Measurements from ENCODE around the gene RPL19. TPM values are rescaled to one million over a fixed set of nuclear protein-coding genes. Genes with fewer than 3 reads are reported as not detected.

Gene RPL19
- total RNA-seq, result 1,752 and 1,802 TPM in 2 replicates
- polyA plus RNA-seq, result 1,595 and 1,958 TPM in 2 replicates
- polyA plus RNA-seq (2011; cell fraction: cytosol; rRNA removed), result 2,668 and 2,686 TPM in 2 replicates
- 765 and 790 TPM in 2 replicates for polyA plus RNA-seq (2011; cell fraction: nucleus; rRNA removed)
- 1,979 and 2,305 TPM in 2 replicates for polyA plus RNA-seq (2012)
- 607 and 737 TPM in 2 replicates for polyA minus RNA-seq
- 846 TPM for polyA minus RNA-seq (2011; cell fraction: cytosol; rRNA and poly(A)+ RNA removed)
- polyA minus RNA-seq (2011; cell fraction: nucleus; rRNA and poly(A)+ RNA removed), result 81.7 and 101 TPM in 2 replicates
- Bru-seq, nascent RNA, result percentile 98 among the genes with signal in this experiment
- BruChase-seq, experiment 1, labeled RNA remaining after a 6-hour chase, result percentile 99 among the genes with signal in this experiment
- BruChase-seq, experiment 2, labeled RNA remaining after a 2-hour chase, result percentile 98 among the genes with signal in this experiment
- long read RNA-seq, transcript RPL19-203 (6 exons, 1,051 nt), result minor isoform, 7 of 6,601 reads
- long read RNA-seq, transcript RPL19-204 (6 exons, 690 nt), result minor isoform, 8 of 6,601 reads
- long read RNA-seq, transcript RPL19-201 (6 exons, 737 nt), result major isoform, 2,276 of 6,601 reads
- long read RNA-seq, partial matches to known transcripts, result 4,284 of 6,601 reads
- long read RNA-seq, other reads (novel, unspliced or antisense), result 25 of 6,601 reads

DNA sequence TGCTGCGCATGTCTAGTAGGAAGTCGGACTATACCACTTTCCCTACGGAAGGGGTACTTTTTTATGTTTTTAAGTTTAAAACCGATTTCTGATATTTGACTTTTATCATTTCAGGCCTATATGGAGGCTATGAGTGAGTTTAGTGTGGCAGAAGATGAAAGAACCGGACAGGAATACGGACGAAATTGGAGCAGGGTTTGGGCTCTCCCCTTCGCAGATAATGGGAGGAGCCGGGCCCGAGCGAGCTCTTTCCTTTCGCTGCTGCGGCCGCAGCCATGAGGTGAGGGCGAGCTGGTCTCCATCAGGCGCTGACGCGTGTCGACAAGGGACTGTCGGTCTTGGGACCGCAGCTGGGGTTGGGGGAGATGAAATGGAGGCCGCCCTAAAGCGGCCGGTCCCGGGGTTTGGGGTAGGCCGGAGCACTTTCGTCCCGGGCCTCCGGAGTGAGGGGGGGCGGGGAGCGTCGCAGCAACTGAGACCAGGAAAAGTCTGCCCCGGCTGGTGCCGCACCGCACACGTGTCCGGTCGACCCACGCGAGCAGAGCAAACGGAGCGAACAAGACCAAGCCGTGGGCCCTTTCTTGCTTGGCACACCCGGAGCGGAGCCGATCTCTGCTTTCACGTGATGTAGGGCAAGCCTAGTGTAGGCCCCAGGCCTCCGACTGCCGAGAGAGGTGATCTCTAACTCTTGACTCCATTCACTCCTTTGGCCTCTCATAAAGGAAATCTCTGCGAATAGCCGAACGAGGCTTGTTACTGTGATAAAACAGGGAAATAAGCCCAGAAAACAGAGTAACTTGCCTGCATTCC, at the start of gene RPL19:
Gene RPL19, plus strand, starts transcription at position 214 of the 810 bp plus-strand sequence. Its CDS starts 62 bp downstream, at position 276.
- CTCF ChIA-PET, result interaction anchor here (0.7 to 1.4 kb wide), 9 partner anchors 18 to 217 kb away, joined by 3 to 10 read pairs (median 5); no protein-coding TSS in a partner anchor
- FAIRE-seq, result peak; percentile 31
- TF ChIP-seq, protein P1, sequence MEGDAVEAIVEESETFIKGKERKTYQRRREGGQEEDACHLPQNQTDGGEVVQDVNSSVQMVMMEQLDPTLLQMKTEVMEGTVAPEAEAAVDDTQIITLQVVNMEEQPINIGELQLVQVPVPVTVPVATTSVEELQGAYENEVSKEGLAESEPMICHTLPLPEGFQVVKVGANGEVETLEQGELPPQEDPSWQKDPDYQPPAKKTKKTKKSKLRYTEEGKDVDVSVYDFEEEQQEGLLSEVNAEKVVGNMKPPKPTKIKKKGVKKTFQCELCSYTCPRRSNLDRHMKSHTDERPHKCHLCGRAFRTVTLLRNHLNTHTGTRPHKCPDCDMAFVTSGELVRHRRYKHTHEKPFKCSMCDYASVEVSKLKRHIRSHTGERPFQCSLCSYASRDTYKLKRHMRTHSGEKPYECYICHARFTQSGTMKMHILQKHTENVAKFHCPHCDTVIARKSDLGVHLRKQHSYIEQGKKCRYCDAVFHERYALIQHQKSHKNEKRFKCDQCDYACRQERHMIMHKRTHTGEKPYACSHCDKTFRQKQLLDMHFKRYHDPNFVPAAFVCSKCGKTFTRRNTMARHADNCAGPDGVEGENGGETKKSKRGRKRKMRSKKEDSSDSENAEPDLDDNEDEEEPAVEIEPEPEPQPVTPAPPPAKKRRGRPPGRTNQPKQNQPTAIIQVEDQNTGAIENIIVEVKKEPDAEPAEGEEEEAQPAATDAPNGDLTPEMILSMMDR (IDR thresholded peaks at IDR 0.05; ENCODE audit: extremely low read depth in 1 of 2, insufficient read depth in 1 of 2, low read depth in 1 of 2, low read length in 2 of 2), result no peak
- no peak for TF ChIP-seq GATA2 (IDR thresholded peaks at IDR 0.05; ENCODE audit: insufficient read depth, insufficient read length, low read depth, low read length)
- TF ChIP-seq, protein P2, sequence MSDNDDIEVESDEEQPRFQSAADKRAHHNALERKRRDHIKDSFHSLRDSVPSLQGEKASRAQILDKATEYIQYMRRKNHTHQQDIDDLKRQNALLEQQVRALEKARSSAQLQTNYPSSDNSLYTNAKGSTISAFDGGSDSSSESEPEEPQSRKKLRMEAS (IDR thresholded peaks at IDR 0.05; ENCODE audit: insufficient read depth, insufficient read length), result no peak
- TF ChIP-seq FOS (IDR thresholded peaks at IDR 0.05; ENCODE audit: borderline replicate concordance, insufficient read depth, low read length), result no peak
- TF ChIP-seq POLR2AphosphoS5 (IDR thresholded peaks at IDR 0.05; ENCODE audit: insufficient read depth, low read depth, low read length), result peak; percentile 96
- TF ChIP-seq POLR2A (IDR thresholded peaks at IDR 0.05; ENCODE audit: low read depth, low read length), result peak; percentile 98
- TF ChIP-seq JUN (IDR thresholded peaks at IDR 0.05; ENCODE audit: borderline replicate concordance, insufficient read depth, insufficient read length, low read depth), result no peak
- peak; percentile 43 for TF ChIP-seq MYC (IDR thresholded peaks at IDR 0.05; ENCODE audit: low read depth, low read length)
- TF ChIP-seq EZH2 (IDR thresholded peaks at IDR 0.05; ENCODE audit: borderline replicate concordance, low read depth, low read length, severe bottlenecking), result no peak

More for the DNA sequence above, at the start of gene RPL19:
- no peak for DNase-seq (ENCODE audit: low read depth, low spot score)
- intact Hi-C loops (cut with micrococcal nuclease), result loop anchor here (1.0 to 2.0 kb wide), 2 partner anchors 25 to 46 kb away; partner anchors contain the start of gene STAC2
- Histone ChIP-seq H4K20me1 (replicated peaks; ENCODE audit: control insufficient read depth, extremely low read depth, insufficient read depth, low read length) (no peaks in the 10 kb centered on the region), H3K9me3 (replicated peaks; ENCODE audit: control insufficient read depth, insufficient read depth, low read length) (no peaks in the 10 kb centered on the region), H3K4me2 (ENCODE audit: insufficient read depth, low read length) (peak within 1 kb of the TSS; percentile 94), H3K27me3 (ENCODE audit: control insufficient read depth in 2 of 2, insufficient read depth in 2 of 2, low read length in 2 of 2) (no peaks in the 10 kb centered on the region), H3K9ac (replicated peaks; ENCODE audit: extremely low read depth, insufficient read depth, low read length) (peak within 1 kb of the TSS; percentile 100), H3K36me3 (ENCODE audit: control insufficient read depth in 2 of 2, extremely low read depth in 1 of 2, insufficient read depth in 2 of 2, low read length in 2 of 2) (peaks cover 18 to 32% of the 10 kb centered on the region in 2 experiments), H3K9me1 (replicated peaks; ENCODE audit: control insufficient read depth, extremely low read depth, insufficient read depth, low read length) (no peaks in the 10 kb centered on the region), H3K4me1 (ENCODE audit: control insufficient read depth, extremely low read depth, insufficient read depth, low read length) (peaks cover 23% of the 10 kb centered on the region), H3K79me2 (ENCODE audit: control insufficient read depth, insufficient read depth, low read length) (peaks cover 41% of the 10 kb centered on the region), H2AFZ (ENCODE audit: low read depth, low read length) (peak within 1 kb of the TSS; percentile 85), H3K4me3 (replicated peaks in 1 of 3; ENCODE audit: insufficient read depth in 1 of 3, low read depth in 1 of 3, low read length in 3 of 3) (peak within 1 kb of the TSS; percentile 81 to 99 (median 96)), H3K27ac (ENCODE audit: insufficient read depth, low read depth, low read length) (peak within 1 kb of the TSS; percentile 99)
- dilution Hi-C loops (cut with MboI; ENCODE audit: extremely low pct_ligation_motif_present, low sequenced_read_pairs), result no loop called here
- POLR2A ChIA-PET, result interaction anchor here (0.6 to 1.3 kb wide), 13 partner anchors 9 to 331 kb away, joined by 3 to 7 read pairs (median 3); partner anchors contain the start of gene CDK12
- BruUV-seq (replicated peaks), result no TSS peak
